Adipocyte (in vitro differentiated cells): Measurements from ENCODE around the gene GPC1.

ENCODE experiments used
- DNase-seq: peaks from one replicate; pipeline ENCODE4 v3.0.0-alpha.2; 2015; ENCODE audit warnings: low read depth
- H3K27me3 ChIP-seq: replicated peaks from 2 replicates; pipeline ENCODE4 v1.7.0; 2013; ENCODE audit warnings: mild to moderate bottlenecking, low read length, moderate library complexity; ENCODE audit not compliant: control insufficient read depth, insufficient read depth
- H3K36me3 ChIP-seq: 2 replicates; pipeline ENCODE4 v1.7.0; 2013; ENCODE audit warnings: low read length, mild to moderate bottlenecking, moderate library complexity; ENCODE audit not compliant: control insufficient read depth, insufficient read depth, severe bottlenecking
- H3K4me1 ChIP-seq: 2 replicates; pipeline ENCODE4 v1.7.0; 2013; ENCODE audit warnings: mild to moderate bottlenecking, low read length, moderate library complexity; ENCODE audit not compliant: control insufficient read depth, insufficient read depth
- H3K4me3 ChIP-seq: 2 replicates; pipeline ENCODE4 v1.7.0; 2013; ENCODE audit warnings: mild to moderate bottlenecking, low read length, moderate library complexity
- H3K9ac ChIP-seq: 2 replicates; pipeline ENCODE4 v1.7.0; 2013; ENCODE audit warnings: mild to moderate bottlenecking, low read length, moderate library complexity
- H3K9me3 ChIP-seq: 2 replicates; pipeline ENCODE4 v1.7.0; 2013; ENCODE audit warnings: mild to moderate bottlenecking, low read length, moderate library complexity; ENCODE audit not compliant: control insufficient read depth

GPC1 gene

DNA sequence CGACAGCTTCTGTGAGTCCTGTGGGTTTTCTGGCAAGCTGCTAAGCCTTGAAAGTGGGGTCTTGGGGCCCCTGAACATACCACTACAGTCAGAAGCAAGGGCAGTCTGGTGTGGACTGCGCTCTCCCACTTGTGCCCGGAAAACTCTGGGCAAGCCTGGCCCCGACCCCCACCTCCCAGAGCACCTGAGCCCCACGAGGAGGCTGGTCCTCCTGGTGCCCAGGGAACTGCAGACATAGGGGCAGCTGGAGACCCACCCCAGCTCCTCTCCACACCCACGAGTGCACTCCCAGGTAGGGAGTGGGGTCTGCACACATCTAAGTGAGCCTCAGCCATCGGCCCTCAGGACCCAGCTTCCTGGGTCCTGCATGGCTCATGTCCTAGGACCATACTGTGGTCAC is 16.2 kb upstream of the GPC1 start:
- H3K4me1 ChIP-seq = peaks cover 7% of the 10 kb centered on the region
- H3K9me3 ChIP-seq = peaks cover 22% of the 10 kb centered on the region
- DNase-seq = no peak
- H3K4me3 ChIP-seq = no peak overlapping the region
- no peaks in the 10 kb centered on the region for H3K36me3 ChIP-seq
- H3K27me3 ChIP-seq = no peaks in the 10 kb centered on the region
- H3K9ac ChIP-seq = no peak overlapping the region

DNA sequence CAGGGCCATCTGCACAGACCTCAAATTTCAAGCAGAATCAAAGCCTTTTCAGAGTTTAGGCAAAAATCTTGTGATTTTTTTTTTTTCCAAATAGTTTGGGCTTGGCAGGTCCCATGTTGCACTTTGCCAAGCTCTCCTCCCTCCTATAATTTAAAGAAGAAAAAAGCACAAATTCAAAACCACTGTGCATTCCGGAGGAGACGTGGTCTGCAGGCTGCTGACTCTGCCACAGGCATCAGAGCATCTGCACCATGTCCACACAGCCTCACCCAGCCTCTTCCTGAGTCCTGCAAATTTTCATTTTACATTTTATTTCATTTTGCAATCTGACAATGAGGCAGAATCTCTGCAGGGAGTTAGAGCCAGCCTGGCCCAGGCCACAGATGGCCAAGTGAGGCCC is 15.7 kb upstream of the GPC1 start:
- Histone ChIP-seq H3K4me3 (no peak overlapping the region), H3K4me1 (peaks cover 11% of the 10 kb centered on the region), H3K9ac (no peak overlapping the region), H3K9me3 (peaks cover 22% of the 10 kb centered on the region), H3K27me3 (no peaks in the 10 kb centered on the region), H3K36me3 (no peaks in the 10 kb centered on the region)
- DNase-seq = no peak

DNA sequence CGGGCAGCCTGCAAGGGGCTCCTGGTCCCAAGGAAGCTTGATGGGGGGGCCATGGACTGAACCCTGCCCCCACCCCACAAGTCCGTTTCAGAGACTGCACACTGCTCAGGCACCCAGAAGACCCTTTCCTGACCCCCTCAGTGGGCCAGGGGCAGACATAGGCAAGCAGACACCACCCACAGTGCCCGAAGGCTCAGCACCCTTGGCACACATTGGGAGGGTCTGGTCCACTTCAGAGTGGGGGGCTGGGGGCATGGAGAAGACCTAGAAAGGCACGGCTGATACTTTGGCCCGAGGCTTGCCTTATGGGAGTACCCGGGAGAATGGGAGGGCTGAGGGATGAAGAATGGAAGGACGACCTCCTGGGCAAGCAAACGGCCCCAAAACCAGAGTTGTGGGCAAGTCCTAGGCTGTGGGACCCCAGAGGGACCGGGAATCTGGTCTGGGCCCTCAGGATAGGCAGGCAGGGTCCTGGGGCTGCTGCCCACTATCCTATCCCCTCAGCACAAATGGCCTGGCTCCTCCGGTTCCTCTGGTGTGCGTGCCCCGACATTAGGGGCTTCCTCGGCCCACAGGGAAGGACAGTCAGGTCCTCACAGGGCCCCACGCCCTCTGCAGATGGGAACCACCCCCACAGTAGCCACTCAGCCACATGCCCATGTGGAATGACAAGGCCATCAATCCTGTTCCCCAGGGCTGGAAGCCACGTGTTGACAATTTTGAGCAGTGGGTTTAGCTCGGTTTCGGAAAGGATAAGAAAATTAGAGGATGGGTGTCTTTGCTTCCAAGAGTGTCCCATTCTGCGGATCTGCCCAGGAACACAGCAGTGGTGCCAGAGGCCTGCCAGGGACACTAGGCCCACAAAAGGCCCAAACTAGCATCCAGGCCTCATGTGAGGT is 15.0 kb upstream of the GPC1 start:
- Histone ChIP-seq H3K4me1 (peaks cover 12% of the 10 kb centered on the region), H3K27me3 (no peaks in the 10 kb centered on the region)
- no peak for DNase-seq

DNA sequence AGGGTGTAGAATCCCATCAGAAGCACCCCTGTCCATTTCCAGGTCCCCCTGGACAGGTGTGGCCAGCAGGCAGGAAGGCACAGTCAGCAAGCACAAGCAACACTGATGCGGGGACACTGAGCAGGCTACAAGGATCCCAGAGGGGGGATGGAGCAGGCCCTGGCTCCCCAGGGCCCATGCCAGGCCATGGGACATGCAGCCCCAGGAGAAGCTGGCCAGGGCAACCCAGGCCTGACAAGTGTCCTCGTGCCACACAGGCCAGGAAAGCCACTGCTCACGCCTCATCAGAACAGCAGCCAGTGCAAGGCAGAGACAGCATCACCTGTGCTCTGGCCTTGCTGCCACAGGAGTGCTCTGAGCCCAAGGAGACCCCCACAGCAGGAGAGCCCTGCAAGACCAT is 14.1 kb upstream of the GPC1 start:
- DNase-seq = no peak
- Histone ChIP-seq H3K9ac (no peak overlapping the region), H3K9me3 (peaks cover 22% of the 10 kb centered on the region), H3K4me3 (no peak overlapping the region), H3K4me1 (peaks cover 12% of the 10 kb centered on the region), H3K27me3 (no peaks in the 10 kb centered on the region), H3K36me3 (no peaks in the 10 kb centered on the region)

More for the DNA sequence above, 15.0 kb upstream of the GPC1 start:
- Histone ChIP-seq H3K9ac (no peak overlapping the region), H3K9me3 (peaks cover 22% of the 10 kb centered on the region), H3K36me3 (no peaks in the 10 kb centered on the region), H3K4me3 (no peak overlapping the region)

DNA sequence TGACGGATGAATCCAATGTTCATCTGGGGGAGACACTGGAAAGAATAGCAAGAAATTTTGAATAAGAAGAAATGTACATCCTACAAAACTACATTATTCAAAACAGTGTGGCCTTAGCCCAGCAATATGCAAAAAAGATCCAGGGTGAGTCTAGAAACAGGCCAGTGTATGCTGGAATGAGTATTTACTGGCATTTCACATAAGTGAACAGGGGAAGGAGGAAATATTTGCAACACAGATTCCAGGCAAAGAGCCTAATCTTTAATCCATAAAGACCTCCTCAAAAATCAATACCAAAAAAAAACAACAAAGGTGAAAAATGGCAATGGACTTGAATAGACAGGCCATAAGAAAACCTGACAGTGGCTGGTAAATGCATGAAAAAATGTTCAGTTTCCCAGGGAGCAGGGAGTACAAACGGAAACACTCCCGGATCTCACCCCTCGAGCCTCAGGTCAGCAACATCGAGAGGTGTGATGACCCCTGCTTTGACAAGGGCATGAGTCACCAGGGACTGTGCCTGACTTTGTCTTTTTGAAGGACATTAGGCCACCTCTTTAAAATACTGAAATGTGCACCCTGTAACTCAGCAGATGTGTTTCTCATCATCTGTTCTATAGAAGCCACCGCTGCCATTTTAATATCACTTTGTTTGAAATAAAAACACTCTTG is 12.7 kb upstream of the GPC1 start:
- no peak for DNase-seq
- no peak overlapping the region for H3K9ac ChIP-seq
- no peaks in the 10 kb centered on the region for H3K36me3 ChIP-seq
- H3K9me3 ChIP-seq = peaks cover 22% of the 10 kb centered on the region
- peaks cover 18% of the 10 kb centered on the region for H3K4me1 ChIP-seq
- H3K27me3 ChIP-seq = no peaks in the 10 kb centered on the region
- H3K4me3 ChIP-seq = no peak overlapping the region

GRCh38 chr2:240423788-240424191 is 11.7 kb upstream of the GPC1 start:
- no peak overlapping the region for H3K9ac ChIP-seq
- peaks cover 20% of the 10 kb centered on the region for H3K9me3 ChIP-seq
- no peak for DNase-seq
- no peaks in the 10 kb centered on the region for H3K36me3 ChIP-seq
- H3K4me1 ChIP-seq = peaks cover 18% of the 10 kb centered on the region
- H3K4me3 ChIP-seq = no peak overlapping the region
- no peaks in the 10 kb centered on the region for H3K27me3 ChIP-seq

GRCh38 chr2:240424341-240425235 is 10.9 kb upstream of the GPC1 start:
- H3K4me3 ChIP-seq = no peak overlapping the region
- DNase-seq = no peak
- H3K27me3 ChIP-seq = no peaks in the 10 kb centered on the region
- no peak overlapping the region for H3K9ac ChIP-seq
- no peaks in the 10 kb centered on the region for H3K36me3 ChIP-seq
- H3K4me1 ChIP-seq = peaks cover 18% of the 10 kb centered on the region
- peaks cover 16% of the 10 kb centered on the region for H3K9me3 ChIP-seq

DNA sequence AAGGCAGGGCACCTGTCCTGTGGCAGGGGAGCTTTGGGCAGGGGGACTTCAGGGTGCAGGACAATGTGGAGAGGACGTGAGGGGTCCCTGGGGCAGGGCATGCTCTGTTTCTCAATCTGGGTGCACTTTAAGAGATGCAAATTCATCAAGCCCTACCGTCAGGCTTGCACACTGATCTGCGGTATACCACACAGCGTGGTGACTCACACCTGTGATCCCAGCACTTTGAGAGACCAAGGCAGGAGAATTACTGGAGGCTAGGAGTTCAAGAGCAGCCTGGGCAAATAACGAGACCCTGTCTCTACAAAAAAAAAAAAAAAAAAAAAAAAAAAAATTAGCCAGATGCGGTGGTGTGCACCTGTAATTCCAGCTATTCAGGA is 10.2 kb upstream of the GPC1 start:
- no peaks in the 10 kb centered on the region for H3K36me3 ChIP-seq
- H3K4me3 ChIP-seq = no peak overlapping the region
- no peaks in the 10 kb centered on the region for H3K27me3 ChIP-seq
- peaks cover 18% of the 10 kb centered on the region for H3K4me1 ChIP-seq
- H3K9ac ChIP-seq = no peak overlapping the region
- H3K9me3 ChIP-seq = peaks cover 16% of the 10 kb centered on the region
- DNase-seq = no peak

DNA sequence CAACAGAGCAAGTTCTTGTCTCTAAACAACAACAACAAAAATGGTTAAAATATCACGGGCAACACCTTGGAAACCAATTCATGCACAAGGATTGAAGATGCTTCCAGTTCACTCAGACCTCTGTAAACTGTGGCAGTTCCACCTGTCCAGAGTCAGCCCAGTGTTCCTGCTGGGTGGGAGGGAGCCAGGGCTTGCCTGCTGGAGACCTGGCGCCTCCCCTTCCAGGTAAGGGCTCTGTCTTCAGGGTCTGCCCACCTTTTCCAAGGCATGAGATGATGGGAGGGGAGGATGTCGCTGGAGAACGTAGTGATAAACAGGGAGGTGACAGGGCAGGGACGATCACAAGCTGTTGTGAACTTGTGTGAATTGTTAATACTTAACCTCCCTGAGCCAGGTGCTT is 9.8 kb upstream of the GPC1 start:
- Histone ChIP-seq H3K9ac (no peak overlapping the region), H3K36me3 (no peaks in the 10 kb centered on the region), H3K4me3 (no peak overlapping the region), H3K4me1 (peaks cover 18% of the 10 kb centered on the region), H3K9me3 (peaks cover 16% of the 10 kb centered on the region), H3K27me3 (no peaks in the 10 kb centered on the region)
- no peak for DNase-seq

DNA sequence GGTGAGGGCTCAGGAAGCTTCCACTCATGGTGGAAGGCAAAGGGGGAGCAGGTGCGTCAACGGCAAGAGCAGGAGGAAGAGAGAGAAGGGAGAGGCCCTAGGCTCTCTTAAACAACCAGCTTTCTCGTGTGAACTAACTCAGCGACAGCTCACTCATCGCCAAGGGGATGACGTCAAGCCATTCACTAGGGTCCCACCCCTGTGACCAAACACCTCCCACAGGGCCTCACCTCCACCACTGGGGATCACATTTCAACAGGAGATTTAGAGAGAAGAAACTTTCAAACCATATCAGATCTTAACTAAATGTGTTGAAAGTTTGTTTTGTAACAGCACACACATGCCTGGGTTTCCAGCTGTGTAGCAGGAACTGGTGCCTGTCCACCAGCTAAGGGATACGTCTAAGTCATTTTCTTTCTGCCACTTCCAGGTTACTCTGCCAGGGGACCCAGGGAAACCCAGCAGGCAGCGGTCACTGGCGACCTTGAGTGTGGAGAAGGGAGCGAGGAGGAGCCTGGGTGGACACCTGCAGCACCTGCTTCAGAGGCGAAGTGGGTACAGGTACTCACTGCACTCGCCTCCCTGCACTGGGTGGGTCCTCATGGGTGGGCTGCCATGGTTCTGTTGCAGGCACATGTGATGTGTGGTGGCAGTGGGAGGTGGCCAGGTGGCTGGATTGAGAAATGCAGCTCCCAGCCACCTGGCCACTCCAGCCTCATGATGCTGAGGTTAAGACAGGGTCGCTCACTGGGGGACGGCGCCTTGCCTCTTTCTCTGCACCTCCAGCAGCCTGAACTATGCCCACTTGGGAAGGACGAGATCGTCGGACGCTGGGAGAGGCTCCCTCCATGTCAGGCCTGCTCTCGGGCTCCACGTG is 8.4 kb upstream of the GPC1 start:
- H3K4me3 ChIP-seq = no peak overlapping the region
- H3K9ac ChIP-seq = no peak overlapping the region
- H3K36me3 ChIP-seq = no peaks in the 10 kb centered on the region
- H3K4me1 ChIP-seq = peaks cover 20% of the 10 kb centered on the region
- no peak for DNase-seq
- no peaks in the 10 kb centered on the region for H3K27me3 ChIP-seq
- H3K9me3 ChIP-seq = peaks cover 8% of the 10 kb centered on the region
